ENCODE measurements around the gene SERPINA4.
"Not testable (repeated sequence)": the region's sequence is repeated elsewhere in the genome, so short reads cannot be mapped to it uniquely, and the experiment has no call there.

Gene SERPINA4

GRCh38 chr14:94573475-94574277, 12.4 kb downstream of the SERPINA4 start:
- Histone ChIP-seq H3K4me3 (ENCODE audit: low read depth, low read length) (no peak overlapping the region), H3K9ac (ENCODE audit: low read depth, low read length) (no peak overlapping the region), H3K36me3 (ENCODE audit: control insufficient read depth, insufficient read depth, low read length) (no peaks in the 10 kb centered on the region), H3K27me3 (ENCODE audit: control insufficient read depth, insufficient read depth, low read length) (no peaks in the 10 kb centered on the region), H3K4me1 (ENCODE audit: control insufficient read depth, insufficient read depth, low read length) (no peaks in the 10 kb centered on the region), H3K9me3 (ENCODE audit: control insufficient read depth, insufficient read depth, low read length) (no peaks in the 10 kb centered on the region)

GRCh38 chr14:94574336-94574735, 13.1 kb downstream of the SERPINA4 start:
- H3K9me3 ChIP-seq (ENCODE audit: control insufficient read depth, insufficient read depth, low read length) = no peaks in the 10 kb centered on the region
- H3K4me3 ChIP-seq (ENCODE audit: low read depth, low read length) = no peak overlapping the region
- H3K4me1 ChIP-seq (ENCODE audit: control insufficient read depth, insufficient read depth, low read length) = no peaks in the 10 kb centered on the region
- H3K36me3 ChIP-seq (ENCODE audit: control insufficient read depth, insufficient read depth, low read length) = no peaks in the 10 kb centered on the region
- no peak overlapping the region for H3K9ac ChIP-seq (ENCODE audit: low read depth, low read length)
- no peaks in the 10 kb centered on the region for H3K27me3 ChIP-seq (ENCODE audit: control insufficient read depth, insufficient read depth, low read length)

- Histone ChIP-seq H3K9me3 (ENCODE audit: control insufficient read depth, insufficient read depth, low read length) (no peaks in the 10 kb centered on the region), H3K27me3 (ENCODE audit: control insufficient read depth, insufficient read depth, low read length) (no peaks in the 10 kb centered on the region), H3K4me1 (ENCODE audit: control insufficient read depth, insufficient read depth, low read length) (no peaks in the 10 kb centered on the region), H3K36me3 (ENCODE audit: control insufficient read depth, insufficient read depth, low read length) (no peaks in the 10 kb centered on the region), H3K9ac (ENCODE audit: low read depth, low read length) (no peak overlapping the region), H3K4me3 (ENCODE audit: low read depth, low read length) (no peak overlapping the region)
These were observed 14.7 kb downstream of the SERPINA4 start for GRCh38 chr14:94575730-94576585.

GRCh38 chr14:94577472-94577871, 16.2 kb downstream of the SERPINA4 start:
- H3K9me3 ChIP-seq (ENCODE audit: control insufficient read depth, insufficient read depth, low read length); H3K27me3 ChIP-seq (ENCODE audit: control insufficient read depth, insufficient read depth, low read length); H3K4me3 ChIP-seq (ENCODE audit: low read depth, low read length); H3K4me1 ChIP-seq (ENCODE audit: control insufficient read depth, insufficient read depth, low read length); H3K9ac ChIP-seq (ENCODE audit: low read depth, low read length); H3K36me3 ChIP-seq (ENCODE audit: control insufficient read depth, insufficient read depth, low read length): not testable (repeated sequence)

- Histone ChIP-seq H3K9me3 (ENCODE audit: control insufficient read depth, insufficient read depth, low read length) (peaks cover 4% of the 10 kb centered on the region), H3K9ac (ENCODE audit: low read depth, low read length) (no peak overlapping the region), H3K27me3 (ENCODE audit: control insufficient read depth, insufficient read depth, low read length) (no peaks in the 10 kb centered on the region), H3K4me1 (ENCODE audit: control insufficient read depth, insufficient read depth, low read length) (no peaks in the 10 kb centered on the region), H3K36me3 (ENCODE audit: control insufficient read depth, insufficient read depth, low read length) (no peaks in the 10 kb centered on the region), H3K4me3 (ENCODE audit: low read depth, low read length) (no peak overlapping the region)
These were observed 17.5 kb downstream of the SERPINA4 start for GRCh38 chr14:94578712-94579111.

- Histone ChIP-seq H3K36me3 (ENCODE audit: control insufficient read depth, insufficient read depth, low read length) (no peaks in the 10 kb centered on the region), H3K4me1 (ENCODE audit: control insufficient read depth, insufficient read depth, low read length) (no peaks in the 10 kb centered on the region), H3K4me3 (ENCODE audit: low read depth, low read length) (no peak within 1 kb of the TSS), H3K27me3 (ENCODE audit: control insufficient read depth, insufficient read depth, low read length) (no peaks in the 10 kb centered on the region), H3K9me3 (ENCODE audit: control insufficient read depth, insufficient read depth, low read length) (peaks cover 5% of the 10 kb centered on the region), H3K9ac (ENCODE audit: low read depth, low read length) (no peak within 1 kb of the TSS)
These were observed 20.1 kb downstream of the SERPINA4 start, which contains the start of gene SERPINA5 for GRCh38 chr14:94581127-94581999. Gene SERPINA5 (plus strand): TSS chr14:94581426. CDS start chr14:94587363, 5,937 bp downstream.

- Histone ChIP-seq H3K4me3 (ENCODE audit: low read depth, low read length) (no peak overlapping the region), H3K4me1 (ENCODE audit: control insufficient read depth, insufficient read depth, low read length) (no peaks in the 10 kb centered on the region), H3K36me3 (ENCODE audit: control insufficient read depth, insufficient read depth, low read length) (no peaks in the 10 kb centered on the region), H3K27me3 (ENCODE audit: control insufficient read depth, insufficient read depth, low read length) (no peaks in the 10 kb centered on the region), H3K9ac (ENCODE audit: low read depth, low read length) (no peak overlapping the region), H3K9me3 (ENCODE audit: control insufficient read depth, insufficient read depth, low read length) (peaks cover 5% of the 10 kb centered on the region)
These were observed 21.0 kb downstream of the SERPINA4 start for GRCh38 chr14:94582199-94582750.

- no peaks in the 10 kb centered on the region for H3K4me1 ChIP-seq (ENCODE audit: control insufficient read depth, insufficient read depth, low read length)
- H3K9me3 ChIP-seq (ENCODE audit: control insufficient read depth, insufficient read depth, low read length) = peaks cover 5% of the 10 kb centered on the region
- no peaks in the 10 kb centered on the region for H3K27me3 ChIP-seq (ENCODE audit: control insufficient read depth, insufficient read depth, low read length)
- no peak overlapping the region for H3K4me3 ChIP-seq (ENCODE audit: low read depth, low read length)
- H3K9ac ChIP-seq (ENCODE audit: low read depth, low read length) = no peak overlapping the region
- H3K36me3 ChIP-seq (ENCODE audit: control insufficient read depth, insufficient read depth, low read length) = no peaks in the 10 kb centered on the region
These were observed 21.6 kb downstream of the SERPINA4 start for GRCh38 chr14:94582851-94583250.

- H3K4me3 ChIP-seq (ENCODE audit: low read depth, low read length) = no peak overlapping the region
- H3K27me3 ChIP-seq (ENCODE audit: control insufficient read depth, insufficient read depth, low read length) = no peaks in the 10 kb centered on the region
- H3K4me1 ChIP-seq (ENCODE audit: control insufficient read depth, insufficient read depth, low read length) = no peaks in the 10 kb centered on the region
- no peaks in the 10 kb centered on the region for H3K36me3 ChIP-seq (ENCODE audit: control insufficient read depth, insufficient read depth, low read length)
- peaks cover 5% of the 10 kb centered on the region for H3K9me3 ChIP-seq (ENCODE audit: control insufficient read depth, insufficient read depth, low read length)
- H3K9ac ChIP-seq (ENCODE audit: low read depth, low read length) = no peak overlapping the region
These were observed 22.3 kb downstream of the SERPINA4 start for GRCh38 chr14:94583557-94583956.

- no peak overlapping the region for H3K4me3 ChIP-seq (ENCODE audit: low read depth, low read length)
- H3K27me3 ChIP-seq (ENCODE audit: control insufficient read depth, insufficient read depth, low read length) = no peaks in the 10 kb centered on the region
- H3K36me3 ChIP-seq (ENCODE audit: control insufficient read depth, insufficient read depth, low read length) = no peaks in the 10 kb centered on the region
- no peak overlapping the region for H3K9ac ChIP-seq (ENCODE audit: low read depth, low read length)
- peaks cover 5% of the 10 kb centered on the region for H3K9me3 ChIP-seq (ENCODE audit: control insufficient read depth, insufficient read depth, low read length)
- no peaks in the 10 kb centered on the region for H3K4me1 ChIP-seq (ENCODE audit: control insufficient read depth, insufficient read depth, low read length)
These were observed 23.5 kb downstream of the SERPINA4 start for GRCh38 chr14:94584591-94585280.

- Histone ChIP-seq H3K4me3 (ENCODE audit: low read depth, low read length) (no peak overlapping the region), H3K4me1 (ENCODE audit: control insufficient read depth, insufficient read depth, low read length) (no peaks in the 10 kb centered on the region), H3K27me3 (ENCODE audit: control insufficient read depth, insufficient read depth, low read length) (no peaks in the 10 kb centered on the region)
These were observed 25.4 kb downstream of the SERPINA4 start for GRCh38 chr14:94586635-94587034.

More at GRCh38 chr14:94586635-94587034, 25.4 kb downstream of the SERPINA4 start:
- H3K9ac ChIP-seq (ENCODE audit: low read depth, low read length) = no peak overlapping the region
- no peaks in the 10 kb centered on the region for H3K36me3 ChIP-seq (ENCODE audit: control insufficient read depth, insufficient read depth, low read length)
- peaks cover 5% of the 10 kb centered on the region for H3K9me3 ChIP-seq (ENCODE audit: control insufficient read depth, insufficient read depth, low read length)
